GM18867 (cell line): ENCODE data around the gene BCL11B.

Experiments used
- ATAC-seq: cut with Tn5 transposase; IDR thresholded peaks from one replicate; pipeline ENCODE4 v1.9.1; 2021; ENCODE audit warnings: mild to moderate bottlenecking, moderate library complexity; ENCODE audit not compliant: unreplicated experiment

The BCL11B gene

GRCh38 chr14:99123208-99123870 is 148.7 kb downstream of the BCL11B start:
- no peak for ATAC-seq

- no peak for ATAC-seq
Observed at GRCh38 chr14:99122521-99123125, 149.4 kb downstream of the BCL11B start.

- no peak for ATAC-seq
Observed at GRCh38 chr14:99121319-99121875, 150.6 kb downstream of the BCL11B start.

- ATAC-seq: no peak
Observed at GRCh38 chr14:99120526-99121318, 151.3 kb downstream of the BCL11B start.

GRCh38 chr14:99119554-99120525 is 152.2 kb downstream of the BCL11B start:
- ATAC-seq: no peak
